Activated CD8-positive, alpha-beta memory T cell treated with anti-CD3 and anti-CD28 coated beads, Interleukin-2, amount 10 ng/mL, durations not matched to agents 7 days and 5 days (primary cell): ENCODE results near the gene ATP9B. TPM values are rescaled to one million over a fixed set of nuclear protein-coding genes. Genes with fewer than 3 reads are reported as not detected.
"Not testable (repeated sequence)": the region's sequence is repeated elsewhere in the genome, so short reads cannot be mapped to it uniquely, and the experiment has no call there.

Source experiments
- ATAC-seq: fragments of 150-1000 bp; cut with Tn5 transposase; one replicate; pipeline ENCODE4 v1.10.0; 2021; ENCODE audit warnings: moderate library complexity
- CTCF ChIA-PET: fragments of 350-600 bp; sonication (Branson Sonifier 250); formaldehyde crosslinking; loops from one replicate; lab custom pipeline; 2021; ENCODE audit warnings: antibody characterized with exemption; lab: Charles Lee
- DNase-seq: peaks from one replicate; pipeline ENCODE4 v3.0.0-alpha.2; 2020
- H3K27ac Mint-ChIP-seq: one replicate; pipeline ENCODE4 v1.8.0; 2021; ENCODE audit warnings: mild to moderate bottlenecking, mixed read lengths
- H3K27me3 Mint-ChIP-seq: one replicate; pipeline ENCODE4 v1.8.0; 2021; ENCODE audit warnings: mixed read lengths
- H3K36me3 Mint-ChIP-seq: one replicate; pipeline ENCODE4 v1.8.0; 2021; ENCODE audit warnings: mild to moderate bottlenecking, mixed read lengths
- H3K4me1 Mint-ChIP-seq: one replicate; pipeline ENCODE4 v1.8.0; 2021; ENCODE audit warnings: mixed read lengths
- H3K4me3 Mint-ChIP-seq: one replicate; pipeline ENCODE4 v1.8.0; 2021; ENCODE audit warnings: mild to moderate bottlenecking, moderate library complexity, mixed read lengths
- H3K9me3 Mint-ChIP-seq: one replicate; pipeline ENCODE4 v1.8.0; 2022; ENCODE audit warnings: low read depth, mixed read lengths
- total RNA-seq, 2 experiments: library from RNA; stranded (reverse); gene quantifications; one replicate each; pipeline ENCODE4 v1.2.3, GENCODE V29; 2021

ATP9B gene
- total RNA-seq, 2 experiments from 2014 or later = 21.5 to 31.7 TPM

DNA sequence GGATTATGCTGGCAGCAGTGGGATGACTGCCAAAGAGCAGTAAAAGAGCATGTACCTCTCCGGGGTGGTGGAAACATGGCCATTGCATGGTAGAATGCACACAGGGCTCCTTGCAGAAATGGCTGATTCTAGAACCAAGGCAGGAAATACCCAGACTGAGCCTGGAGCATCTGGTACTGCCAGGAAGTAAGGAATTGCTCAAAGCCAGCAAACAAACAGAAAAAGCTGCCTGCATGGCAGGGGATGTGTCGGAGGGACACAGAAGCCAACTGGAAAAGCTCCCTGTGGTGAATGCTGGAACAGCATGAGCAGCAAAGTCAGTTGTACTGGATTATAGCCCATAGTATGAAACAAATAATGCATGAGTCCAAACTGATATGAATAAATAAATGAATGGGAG, 248.5 kb downstream of the ATP9B start:
- peaks cover 29% of the 10 kb centered on the region for H3K36me3 Mint-ChIP-seq
- H3K9me3 Mint-ChIP-seq = peaks cover 4% of the 10 kb centered on the region
- no peak overlapping the region for H3K27ac Mint-ChIP-seq
- CTCF ChIA-PET = interaction anchor here (1.1 kb wide), 1 partner anchor 21 kb away, joined by 3 read pairs; no protein-coding TSS in a partner anchor
- ATAC-seq = no peak
- no peak for DNase-seq
- H3K4me3 Mint-ChIP-seq = no peak overlapping the region
- no peaks in the 10 kb centered on the region for H3K27me3 Mint-ChIP-seq
- H3K4me1 Mint-ChIP-seq = peaks cover 17% of the 10 kb centered on the region

DNA sequence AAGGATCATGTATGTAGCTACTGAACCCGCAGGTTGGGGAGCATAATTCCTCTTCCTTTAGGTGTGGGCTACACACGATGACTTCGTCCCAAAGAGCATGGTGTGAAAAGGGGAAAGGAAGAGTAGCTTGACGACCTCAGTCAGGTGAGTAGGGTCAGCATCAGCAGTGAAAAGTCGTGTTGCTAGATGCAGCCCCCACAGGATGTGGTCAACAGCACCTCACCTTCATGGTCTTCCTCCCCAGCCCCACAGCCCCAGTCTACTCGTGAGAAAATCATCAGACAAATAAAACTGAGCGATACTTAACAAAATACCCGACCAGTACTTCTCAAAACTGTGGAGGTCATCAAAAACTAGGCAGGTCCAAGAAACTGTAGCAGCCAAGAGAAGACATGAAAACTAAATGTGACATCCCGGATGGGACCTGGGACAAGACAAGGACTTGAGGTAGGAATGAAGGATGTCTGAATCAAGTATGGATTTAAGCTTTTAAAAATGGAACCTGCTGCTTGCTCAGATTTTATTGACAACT, 249.0 kb downstream of the ATP9B start:
- Mint-ChIP-seq H3K27ac (no peak overlapping the region), H3K27me3 (no peaks in the 10 kb centered on the region), H3K9me3 (peaks cover 5% of the 10 kb centered on the region), H3K36me3 (peaks cover 31% of the 10 kb centered on the region), H3K4me1 (peaks cover 17% of the 10 kb centered on the region), H3K4me3 (no peak overlapping the region)
- ATAC-seq (peak; percentile 39), DNase-seq (peak; percentile 48)
- CTCF ChIA-PET = interaction anchor here (1.1 kb wide), 1 partner anchor 20 kb away, joined by 3 read pairs; no protein-coding TSS in a partner anchor

DNA sequence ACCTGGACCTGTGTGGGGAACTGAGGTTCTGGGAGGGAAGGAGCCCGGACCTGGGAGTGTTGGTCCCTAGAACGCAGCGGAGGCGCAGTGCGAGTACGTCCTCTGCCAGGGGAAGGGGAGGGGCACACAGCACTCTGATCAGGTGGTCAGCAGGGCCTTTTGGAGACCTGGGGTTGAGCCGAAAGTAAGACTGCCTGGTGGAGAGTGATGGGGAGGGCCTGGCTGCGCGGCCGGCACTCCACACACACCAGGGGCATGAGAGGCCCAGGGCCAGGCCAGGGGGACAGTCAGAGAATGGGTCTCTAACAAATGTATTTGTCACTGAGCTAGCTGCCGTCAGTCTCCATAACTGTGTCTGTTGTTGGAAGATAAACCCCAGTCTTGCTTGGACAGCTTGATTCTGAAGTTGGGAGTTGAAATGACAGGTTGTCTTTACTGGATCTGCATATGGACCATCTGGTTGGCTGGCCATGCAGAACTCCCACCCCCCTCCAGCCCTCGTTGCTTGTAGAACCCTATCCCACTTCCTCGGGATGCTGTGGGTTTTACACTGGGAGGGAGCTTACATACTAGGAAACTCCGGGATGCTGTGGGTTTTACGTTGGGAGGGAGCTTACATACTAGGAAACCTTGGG, 251.1 kb downstream of the ATP9B start:
- Mint-ChIP-seq H3K36me3 (peaks cover 38% of the 10 kb centered on the region), H3K27ac (no peak overlapping the region), H3K4me3 (no peak overlapping the region), H3K9me3 (peaks cover 13% of the 10 kb centered on the region), H3K4me1 (peaks cover 17% of the 10 kb centered on the region), H3K27me3 (no peaks in the 10 kb centered on the region)
- CTCF ChIA-PET = interaction anchor here (0.6 kb wide), 1 partner anchor 393 kb away, joined by 3 read pairs; no protein-coding TSS in a partner anchor
- no peak for ATAC-seq
- DNase-seq = no peak

DNA sequence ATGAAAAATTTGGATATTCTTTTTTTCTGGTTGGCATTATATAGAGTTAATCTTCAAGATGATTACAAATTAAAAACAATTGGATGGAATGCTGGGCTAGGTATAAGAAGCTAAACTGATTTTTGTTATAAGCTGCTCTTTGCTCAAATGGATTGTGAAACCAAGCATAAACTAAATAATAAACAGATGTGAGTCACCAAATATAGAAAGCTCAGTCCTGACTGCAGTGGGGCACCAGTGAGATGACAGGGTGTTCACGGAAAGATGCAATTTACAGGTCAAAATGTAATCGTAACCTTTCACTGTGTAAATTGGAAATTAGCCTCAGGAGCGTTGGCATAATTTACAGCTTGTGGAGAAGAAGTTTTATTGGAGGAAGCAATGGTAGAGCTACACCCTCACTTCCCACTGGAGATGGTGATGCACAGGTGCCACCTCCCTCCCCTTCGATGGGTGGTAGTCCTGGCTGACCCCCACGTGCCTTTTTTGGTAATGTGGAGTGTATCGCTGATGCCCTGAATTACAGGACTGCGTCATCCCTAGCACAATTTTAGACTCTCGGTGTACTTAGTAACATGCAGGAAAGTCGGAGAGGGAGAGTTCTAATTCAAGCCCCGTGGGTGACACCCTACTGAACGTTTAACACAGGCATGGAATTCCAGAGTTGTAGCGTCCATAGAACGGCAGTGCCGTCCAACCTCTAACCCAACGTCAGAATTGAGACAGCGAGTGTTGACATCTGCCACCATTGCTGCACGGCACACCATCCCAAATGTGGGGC, 252.6 kb downstream of the ATP9B start:
- H3K4me1 Mint-ChIP-seq = peaks cover 23% of the 10 kb centered on the region
- peaks cover 34% of the 10 kb centered on the region for H3K36me3 Mint-ChIP-seq
- H3K9me3 Mint-ChIP-seq = peaks cover 12% of the 10 kb centered on the region
- H3K27ac Mint-ChIP-seq = no peak overlapping the region
- H3K27me3 Mint-ChIP-seq = no peaks in the 10 kb centered on the region
- CTCF ChIA-PET = no interaction called here
- ATAC-seq (no peak), DNase-seq (no peak)
- H3K4me3 Mint-ChIP-seq = no peak overlapping the region

DNA sequence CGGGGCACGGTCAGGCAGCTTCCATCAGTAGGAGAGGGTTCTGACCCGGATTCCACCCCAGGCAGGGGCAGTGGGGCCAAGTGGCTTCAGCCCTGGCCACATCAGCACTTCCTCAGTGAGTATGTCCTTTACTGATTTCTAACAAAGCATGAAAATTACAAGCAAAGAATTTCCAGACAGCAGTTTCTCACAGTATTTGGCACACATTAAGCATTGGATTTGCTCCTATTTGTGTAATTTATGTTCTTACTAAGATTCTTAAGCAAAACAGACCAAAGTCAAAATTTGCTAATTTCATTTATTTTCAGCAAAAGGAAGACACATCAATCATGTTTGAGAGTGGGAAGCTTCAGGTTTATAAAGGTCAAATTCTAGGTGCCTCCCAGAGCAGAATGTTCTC, 253.2 kb downstream of the ATP9B start:
- Mint-ChIP-seq H3K27me3 (no peaks in the 10 kb centered on the region), H3K27ac (no peak overlapping the region), H3K36me3 (peaks cover 37% of the 10 kb centered on the region), H3K4me1 (peaks cover 26% of the 10 kb centered on the region), H3K9me3 (peaks cover 15% of the 10 kb centered on the region), H3K4me3 (no peak overlapping the region)
- no peak for DNase-seq
- ATAC-seq = no peak
- CTCF ChIA-PET = no interaction called here

DNA sequence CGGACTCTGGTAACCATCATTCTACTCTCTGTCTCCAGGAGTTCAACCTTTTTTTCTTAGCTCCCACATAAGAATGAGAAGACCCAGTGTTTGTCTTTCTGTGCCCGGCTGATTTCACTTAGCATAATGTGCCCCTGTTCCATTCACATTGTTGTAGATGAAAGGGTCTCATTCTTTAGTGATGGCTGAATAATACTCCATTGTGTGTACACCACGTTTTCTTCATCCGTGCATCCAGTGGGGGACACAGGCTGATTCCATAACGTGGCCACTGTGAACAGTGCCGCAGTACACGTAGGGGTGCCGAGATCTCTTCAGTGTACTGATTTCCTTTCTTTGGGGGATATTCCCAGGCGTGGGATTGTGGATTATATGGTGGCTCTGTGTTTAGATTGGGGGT, 254.3 kb downstream of the ATP9B start:
- Mint-ChIP-seq H3K36me3 (peaks cover 36% of the 10 kb centered on the region), H3K4me1 (peaks cover 22% of the 10 kb centered on the region), H3K27me3 (no peaks in the 10 kb centered on the region), H3K9me3 (peaks cover 18% of the 10 kb centered on the region), H3K27ac (no peak overlapping the region), H3K4me3 (no peak overlapping the region)
- DNase-seq (no peak), ATAC-seq (no peak)
- CTCF ChIA-PET = no interaction called here

DNA sequence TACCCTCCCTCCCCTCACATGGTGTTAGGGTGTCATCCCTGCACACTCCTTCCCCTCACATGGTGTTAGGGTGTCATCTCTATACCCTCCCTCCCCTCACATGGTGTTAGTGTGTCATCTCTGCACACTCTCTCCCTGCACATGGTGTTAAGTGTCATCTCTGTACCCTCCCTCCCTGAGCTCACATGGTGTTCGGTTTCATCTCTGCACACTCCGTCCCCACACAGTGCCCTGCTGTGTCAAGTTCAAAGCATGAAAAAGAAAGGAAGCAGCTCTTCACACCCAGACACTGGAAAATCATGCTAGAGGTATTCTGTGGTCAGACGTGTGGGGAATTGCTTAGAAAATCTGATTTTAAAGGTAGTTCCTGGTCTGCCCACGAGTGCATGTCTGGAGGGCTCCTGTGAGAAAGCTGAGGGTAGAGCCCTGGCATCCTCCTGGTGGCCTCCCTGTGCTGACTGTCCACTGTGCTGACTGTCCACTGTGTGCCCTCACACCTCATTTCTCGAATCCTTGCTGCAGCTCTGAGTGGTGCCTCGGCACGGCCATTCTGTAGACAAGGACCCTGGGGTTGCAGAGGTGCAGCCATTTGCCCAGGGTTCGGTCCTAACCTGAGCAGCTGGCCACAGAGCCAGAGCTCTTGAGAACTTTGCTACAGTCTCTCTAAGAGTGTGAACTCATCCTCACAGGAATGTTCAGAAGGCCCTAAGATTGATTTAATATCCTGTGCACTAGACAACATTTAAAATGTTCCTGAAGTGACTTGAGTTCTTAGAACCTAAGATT, 257.4 kb downstream of the ATP9B start:
- Mint-ChIP-seq H3K27me3 (no peaks in the 10 kb centered on the region), H3K27ac (peak overlapping the region; percentile 82), H3K4me3 (peak overlapping the region; percentile 5), H3K36me3 (peaks cover 43% of the 10 kb centered on the region), H3K4me1 (peaks cover 20% of the 10 kb centered on the region), H3K9me3 (peaks cover 18% of the 10 kb centered on the region)
- CTCF ChIA-PET = no interaction called here
- ATAC-seq = peak; percentile 53
- DNase-seq = no peak

DNA sequence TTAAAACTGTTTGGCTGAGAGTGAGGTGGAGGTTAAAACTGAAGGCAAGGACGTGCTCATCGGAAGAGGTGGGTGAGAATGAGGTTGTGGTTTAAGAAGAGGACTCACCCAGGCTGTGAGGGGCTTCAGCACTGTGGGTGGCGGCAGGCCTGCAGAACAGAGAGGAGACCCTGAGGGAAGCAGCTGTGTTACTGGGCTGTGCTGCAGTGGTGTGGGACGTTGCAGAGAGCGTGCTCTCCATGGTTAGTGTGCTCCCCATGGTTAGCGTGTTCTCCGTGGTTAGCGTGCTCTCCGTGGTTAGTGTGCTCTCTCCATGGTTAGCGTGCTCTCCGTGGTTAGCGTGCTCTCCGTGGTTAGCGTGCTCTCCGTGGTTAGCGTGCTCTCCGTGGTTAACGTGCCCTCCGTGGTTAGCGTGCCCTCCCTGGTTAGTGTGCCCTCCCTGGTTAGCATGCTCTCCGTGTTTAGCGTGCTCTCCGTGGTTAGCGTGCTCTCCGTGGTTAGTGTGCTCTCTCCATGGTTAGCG, 258.1 kb downstream of the ATP9B start:
- Mint-ChIP-seq H3K4me3 (peak overlapping the region; percentile 5), H3K4me1 (peaks cover 20% of the 10 kb centered on the region), H3K9me3 (peaks cover 18% of the 10 kb centered on the region), H3K27ac (peak overlapping the region; percentile 82), H3K36me3 (peaks cover 39% of the 10 kb centered on the region), H3K27me3 (no peaks in the 10 kb centered on the region)
- CTCF ChIA-PET = no interaction called here
- DNase-seq (peak; percentile 45), ATAC-seq (peak; percentile 53)

DNA sequence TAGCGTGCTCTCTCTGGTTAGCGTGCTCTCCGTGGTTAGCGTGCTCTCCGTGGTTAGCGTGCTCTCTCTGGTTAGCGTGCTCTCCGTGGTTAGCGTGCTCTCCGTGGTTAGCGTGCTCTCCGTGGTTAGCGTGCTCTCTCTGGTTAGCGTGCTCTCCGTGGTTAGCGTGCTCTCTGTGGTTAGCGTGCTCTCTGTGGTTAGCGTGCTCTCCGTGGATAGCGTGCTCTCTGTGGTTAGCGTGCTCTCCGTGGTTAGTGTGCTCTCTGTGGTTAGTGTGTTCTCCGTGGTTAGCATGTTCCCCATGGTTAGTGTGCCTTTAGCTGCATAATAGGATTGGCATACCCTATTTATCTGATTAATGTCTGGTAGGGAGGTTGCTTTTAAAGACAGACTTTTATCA, 258.7 kb downstream of the ATP9B start:
- H3K4me1 Mint-ChIP-seq = peaks cover 20% of the 10 kb centered on the region

DNA sequence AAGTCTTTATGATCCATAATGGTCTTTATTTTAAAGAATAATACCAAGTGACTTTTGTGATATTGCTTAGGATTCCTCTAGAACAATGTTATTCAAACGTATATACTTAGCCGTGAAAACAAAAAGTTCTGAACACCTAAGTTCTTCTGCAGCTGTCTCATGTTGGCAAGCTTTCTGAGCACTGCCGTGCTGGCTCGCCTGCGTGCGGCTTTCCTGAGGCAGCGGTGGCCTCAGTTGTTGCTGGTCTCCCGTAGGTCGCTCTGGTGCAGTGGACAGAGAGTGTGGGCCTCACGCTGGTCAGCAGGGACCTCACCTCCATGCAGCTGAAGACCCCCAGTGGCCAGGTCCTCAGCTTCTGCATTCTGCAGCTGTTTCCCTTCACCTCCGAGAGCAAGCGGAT, 259.7 kb downstream of the ATP9B start:
- Mint-ChIP-seq H3K4me1 (peaks cover 20% of the 10 kb centered on the region), H3K4me3 (no peak overlapping the region), H3K36me3 (peaks cover 29% of the 10 kb centered on the region), H3K27me3 (no peaks in the 10 kb centered on the region), H3K9me3 (peaks cover 12% of the 10 kb centered on the region), H3K27ac (no peak overlapping the region)
- CTCF ChIA-PET = no interaction called here
- DNase-seq (no peak), ATAC-seq (no peak)

More for the DNA sequence above, 258.7 kb downstream of the ATP9B start:
- Mint-ChIP-seq H3K27ac (peak overlapping the region; percentile 82), H3K9me3 (peaks cover 18% of the 10 kb centered on the region), H3K4me3 (peak overlapping the region; percentile 43), H3K36me3 (peaks cover 36% of the 10 kb centered on the region)
- H3K27me3 Mint-ChIP-seq, CTCF ChIA-PET, ATAC-seq: not testable (repeated sequence)
- peak; percentile 47 for DNase-seq

DNA sequence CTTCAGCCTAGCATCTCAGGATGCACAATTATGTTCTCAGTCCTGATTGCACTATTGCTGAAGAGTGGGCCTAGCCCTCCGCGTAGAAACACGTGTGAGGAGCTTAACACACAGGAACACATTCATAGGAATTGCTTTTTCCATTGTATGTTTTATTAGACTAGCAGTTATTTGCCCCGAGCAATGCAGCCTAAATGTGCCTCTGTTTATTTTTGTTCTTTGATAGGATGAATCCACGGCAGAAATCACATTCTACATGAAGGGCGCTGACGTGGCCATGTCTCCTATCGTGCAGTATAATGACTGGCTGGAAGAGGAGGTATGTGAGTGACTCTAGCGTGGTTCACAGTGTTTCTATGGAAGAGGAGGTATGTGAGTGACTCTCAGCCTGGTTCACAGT, 260.6 kb downstream of the ATP9B start:
- Mint-ChIP-seq H3K9me3 (peaks cover 8% of the 10 kb centered on the region), H3K4me1 (peaks cover 20% of the 10 kb centered on the region), H3K27me3 (no peaks in the 10 kb centered on the region), H3K4me3 (no peak overlapping the region), H3K27ac (no peak overlapping the region), H3K36me3 (peaks cover 24% of the 10 kb centered on the region)
- no peak for ATAC-seq
- CTCF ChIA-PET = no interaction called here
- no peak for DNase-seq

DNA sequence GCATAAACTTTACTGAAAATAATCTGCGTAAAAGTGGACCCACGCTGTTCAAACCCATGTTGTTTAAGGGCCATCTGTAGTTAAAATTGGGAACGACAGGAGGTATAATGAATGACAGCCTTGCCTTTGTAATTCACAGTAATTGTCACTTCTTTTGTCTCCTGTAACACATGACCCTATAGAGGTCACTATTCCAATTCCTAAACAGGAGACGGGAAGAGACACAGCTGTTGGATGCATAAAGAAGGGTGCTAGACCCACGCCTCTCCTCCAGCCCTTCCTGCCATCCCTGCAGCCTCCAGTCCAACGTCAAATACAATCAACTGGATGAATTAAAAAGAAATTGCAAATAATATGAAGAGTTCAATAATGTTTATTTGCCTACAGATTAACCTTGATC, 263.5 kb downstream of the ATP9B start:
- Mint-ChIP-seq H3K4me3 (no peak overlapping the region), H3K36me3 (peaks cover 10% of the 10 kb centered on the region), H3K27me3 (no peaks in the 10 kb centered on the region), H3K9me3 (peaks cover 3% of the 10 kb centered on the region), H3K27ac (no peak overlapping the region), H3K4me1 (peaks cover 7% of the 10 kb centered on the region)
- DNase-seq (no peak), ATAC-seq (no peak)
- CTCF ChIA-PET = no interaction called here

DNA sequence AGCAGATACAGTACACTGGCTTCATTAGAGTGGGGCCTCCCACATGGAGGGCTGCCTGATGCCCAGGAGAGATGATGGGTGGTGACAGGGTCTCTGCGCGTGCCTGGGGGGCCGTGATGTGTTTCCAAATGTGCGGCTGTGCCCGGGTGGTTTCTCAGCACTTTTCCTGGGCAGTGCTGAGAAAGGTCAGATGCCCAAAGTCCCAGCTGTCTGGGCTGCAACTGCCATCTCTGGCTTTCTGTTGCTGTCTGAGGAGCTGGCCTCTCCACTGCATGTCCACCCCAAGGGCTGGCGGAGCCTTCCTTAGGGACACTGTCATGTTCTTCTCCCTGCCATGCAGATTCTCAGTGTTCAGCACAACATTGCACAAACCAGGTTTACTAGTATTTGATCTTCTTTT, 263.9 kb downstream of the ATP9B start:
- Mint-ChIP-seq H3K36me3 (peaks cover 9% of the 10 kb centered on the region), H3K4me3 (no peak overlapping the region), H3K9me3 (peaks cover under 1% of the 10 kb centered on the region), H3K27ac (no peak overlapping the region), H3K27me3 (no peaks in the 10 kb centered on the region), H3K4me1 (peaks cover 3% of the 10 kb centered on the region)
- ATAC-seq (no peak), DNase-seq (peak; percentile 23)
- CTCF ChIA-PET = no interaction called here
